Activated gamma-delta T cell treated with anti-CD3 and anti-CD28 coated beads, Interleukin-2, amount 50 U/mL, for 16 hours (primary cell): ENCODE results near the gene STX17.
"Not testable (repeated sequence)": the region's sequence is repeated elsewhere in the genome, so short reads cannot be mapped to it uniquely, and the experiment has no call there.

Source experiments
- DNase-seq: peaks from one replicate; pipeline ENCODE4 v3.0.0-alpha.2; 2020; ENCODE audit warnings: low read depth

Gene STX17

GRCh38 chr9:99906403-99907207 lies at the start of gene STX17:
STX17 (plus strand) TSS chr9:99906654; CDS start chr9:99915240, 8,586 bp downstream.
- peak; percentile 74 for DNase-seq

GRCh38 chr9:99857576-99857975 lies 48.9 kb upstream of the STX17 start:
- DNase-seq: not testable (repeated sequence)

GRCh38 chr9:99858087-99858486 lies 48.4 kb upstream of the STX17 start:
- no peak for DNase-seq

- DNase-seq: no peak
These were observed 47.0 kb upstream of the STX17 start for GRCh38 chr9:99859243-99859980.

- DNase-seq: no peak
These were observed 46.2 kb upstream of the STX17 start for GRCh38 chr9:99860266-99860665.

GRCh38 chr9:99863955-99864354 lies 42.5 kb upstream of the STX17 start:
- DNase-seq: no peak

GRCh38 chr9:99866398-99866797 lies 40.1 kb upstream of the STX17 start:
- DNase-seq: no peak

- no peak for DNase-seq
These were observed 38.9 kb upstream of the STX17 start for GRCh38 chr9:99867536-99867935.

- DNase-seq: no peak
These were observed 38.5 kb upstream of the STX17 start for GRCh38 chr9:99867968-99868367.

- DNase-seq: no peak
These were observed 37.6 kb upstream of the STX17 start for GRCh38 chr9:99868845-99869244.

GRCh38 chr9:99870126-99870525 lies 36.3 kb upstream of the STX17 start:
- no peak for DNase-seq

GRCh38 chr9:99873531-99873930 lies 32.9 kb upstream of the STX17 start:
- DNase-seq: no peak

- DNase-seq: no peak
These were observed 32.4 kb upstream of the STX17 start for GRCh38 chr9:99873943-99874584.

GRCh38 chr9:99876190-99876589 lies 30.3 kb upstream of the STX17 start:
- DNase-seq: no peak

- DNase-seq: no peak
These were observed 27.8 kb upstream of the STX17 start for GRCh38 chr9:99878651-99879050.

GRCh38 chr9:99881769-99882168 lies 24.7 kb upstream of the STX17 start:
- DNase-seq: no peak

- DNase-seq: no peak
These were observed 20.7 kb upstream of the STX17 start for GRCh38 chr9:99885747-99886146.

- DNase-seq: no peak
These were observed 17.3 kb upstream of the STX17 start for GRCh38 chr9:99889120-99889519.

- no peak for DNase-seq
These were observed 11.6 kb upstream of the STX17 start for GRCh38 chr9:99894826-99895225.

GRCh38 chr9:99895510-99895909 lies 10.9 kb upstream of the STX17 start:
- no peak for DNase-seq

GRCh38 chr9:99896119-99896518 lies 10.3 kb upstream of the STX17 start:
- no peak for DNase-seq

GRCh38 chr9:99903393-99903792 lies 3.1 kb upstream of the STX17 start:
- DNase-seq: no peak

GRCh38 chr9:99905833-99906402 lies 536 bp upstream of the STX17 start:
- no peak for DNase-seq
